DND-41 (cell line): ENCODE results near the gene FAM114A1.
"Not testable (repeated sequence)": the region's sequence is repeated elsewhere in the genome, so short reads cannot be mapped to it uniquely, and the experiment has no call there.

Experiments used
- ATAC-seq: fragments of 200-7000 bp; cut with Tn5 transposase; 3 replicates; pipeline ENCODE4 v1.9.1; 2021; ENCODE audit warnings: low read depth; ENCODE audit not compliant: insufficient read depth
- DNase-seq: peaks from one replicate; pipeline ENCODE4 v3.0.0-alpha.2; 2020
- H2AFZ ChIP-seq: 2 replicates; pipeline ENCODE4 v1.6.0; 2012; ENCODE audit warnings: low read depth, low read length
- H3K27ac ChIP-seq: 2 replicates; pipeline ENCODE4 v1.5.1; 2012; ENCODE audit warnings: low read length, inconsistent platforms
- H3K27me3 ChIP-seq: fragments of 200-600 bp; sonication (generic); 2 replicates; pipeline ENCODE4 v1.6.0; 2012; ENCODE audit warnings: low read length, mild to moderate bottlenecking, inconsistent platforms; ENCODE audit not compliant: insufficient read depth, poor library complexity
- H3K36me3 ChIP-seq: 2 replicates; pipeline ENCODE4 v1.5.1; 2012; ENCODE audit warnings: low read length, inconsistent platforms; ENCODE audit not compliant: insufficient read depth
- H3K4me1 ChIP-seq: 2 replicates; pipeline ENCODE4 v1.5.1; 2012; ENCODE audit warnings: mild to moderate bottlenecking, low read length; ENCODE audit not compliant: insufficient read depth
- H3K4me2 ChIP-seq: 2 replicates; pipeline ENCODE4 v1.6.0; 2012; ENCODE audit warnings: mild to moderate bottlenecking, moderate library complexity, low read length, inconsistent platforms; ENCODE audit not compliant: insufficient read depth
- H3K4me3 ChIP-seq, 2 experiments: fragments of 200-600 bp in 1 of 2; shearing (Covaris generic) in 1 of 2; 2 replicates each; pipeline ENCODE4 v1.5.1; 2012 to 2016; ENCODE audit warnings: inconsistent platforms in 2 of 2, low read length in 2 of 2, mild to moderate bottlenecking in 2 of 2, low read depth in 1 of 2, moderate library complexity in 1 of 2
- H3K79me2 ChIP-seq: 2 replicates; pipeline ENCODE4 v1.6.0; 2012; ENCODE audit warnings: low read length, inconsistent platforms; ENCODE audit not compliant: insufficient read depth
- H3K9ac ChIP-seq: 2 replicates; pipeline ENCODE4 v1.6.0; 2012; ENCODE audit warnings: low read depth, mild to moderate bottlenecking, inconsistent platforms, low read length, moderate library complexity
- H3K9me3 ChIP-seq: 2 replicates; pipeline ENCODE4 v1.5.1; 2012; ENCODE audit warnings: low read length, moderate library complexity, mild to moderate bottlenecking, inconsistent platforms; ENCODE audit not compliant: insufficient read depth, severe bottlenecking
- H4K20me1 ChIP-seq: 2 replicates; pipeline ENCODE4 v1.6.0; 2012; ENCODE audit warnings: low read length; ENCODE audit not compliant: insufficient read depth
- EZH2 ChIP-seq: IDR thresholded peaks from 3 replicates; pipeline ENCODE4 v1.6.1; 2012; ENCODE audit warnings: borderline replicate concordance, low read depth, mild to moderate bottlenecking, moderate library complexity, low read length, inconsistent platforms; ENCODE audit not compliant: severe bottlenecking
- TF ChIP-seq, protein P1 (sequence below): IDR thresholded peaks from 2 replicates; pipeline ENCODE4 v1.5.1; 2012; ENCODE audit warnings: borderline replicate concordance, low read length, moderate library complexity, mild to moderate bottlenecking; ENCODE audit not compliant: poor library complexity, severe bottlenecking; ENCODE audit errors: extremely low read depth

Gene FAM114A1

DNA sequence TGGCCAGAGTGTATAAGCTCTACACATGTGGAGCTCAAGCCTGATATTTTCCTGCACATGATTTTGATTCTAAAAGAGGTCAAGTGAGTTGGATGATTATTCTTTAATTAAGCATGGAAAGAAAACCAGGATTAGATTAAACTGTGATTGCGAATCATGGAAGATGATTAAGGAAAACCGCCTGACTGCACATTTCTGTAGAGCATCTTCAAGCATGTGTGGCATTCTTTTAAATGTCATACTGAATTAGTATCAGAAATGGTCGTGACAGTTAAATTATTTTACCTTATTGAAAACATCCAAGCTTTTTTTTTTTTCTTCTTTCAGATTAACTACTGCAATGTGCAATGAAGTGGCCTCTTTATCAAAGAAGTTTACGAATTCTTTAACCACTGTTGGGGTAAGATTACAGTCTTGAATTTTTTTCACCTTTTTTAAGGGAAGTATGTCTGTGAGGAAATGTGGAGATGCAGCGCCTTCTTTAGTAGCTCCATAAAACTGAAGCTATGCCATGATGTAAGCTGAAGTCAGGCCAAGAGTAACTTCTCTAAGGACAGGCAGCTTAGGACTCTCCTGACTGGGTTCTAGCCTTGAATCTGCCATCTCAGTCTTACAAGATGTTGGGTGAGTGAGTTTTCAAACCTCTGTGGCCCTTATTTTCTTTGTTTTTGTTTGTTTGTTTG, 67.9 kb downstream of the FAM114A1 start:
- no peak overlapping the region for H3K4me3 ChIP-seq
- no peaks in the 10 kb centered on the region for H3K9me3 ChIP-seq
- no peaks in the 10 kb centered on the region for H3K27me3 ChIP-seq
- H3K4me2 ChIP-seq: no peak overlapping the region
- H3K79me2 ChIP-seq: no peaks in the 10 kb centered on the region
- H3K36me3 ChIP-seq: no peaks in the 10 kb centered on the region
- ATAC-seq (no peak), DNase-seq (no peak)
- H3K27ac ChIP-seq: no peak overlapping the region
- no peak overlapping the region for H2AFZ ChIP-seq
- H3K4me1 ChIP-seq: no peaks in the 10 kb centered on the region
- no peaks in the 10 kb centered on the region for H4K20me1 ChIP-seq
- H3K9ac ChIP-seq: no peak overlapping the region
- TF ChIP-seq, protein P1, sequence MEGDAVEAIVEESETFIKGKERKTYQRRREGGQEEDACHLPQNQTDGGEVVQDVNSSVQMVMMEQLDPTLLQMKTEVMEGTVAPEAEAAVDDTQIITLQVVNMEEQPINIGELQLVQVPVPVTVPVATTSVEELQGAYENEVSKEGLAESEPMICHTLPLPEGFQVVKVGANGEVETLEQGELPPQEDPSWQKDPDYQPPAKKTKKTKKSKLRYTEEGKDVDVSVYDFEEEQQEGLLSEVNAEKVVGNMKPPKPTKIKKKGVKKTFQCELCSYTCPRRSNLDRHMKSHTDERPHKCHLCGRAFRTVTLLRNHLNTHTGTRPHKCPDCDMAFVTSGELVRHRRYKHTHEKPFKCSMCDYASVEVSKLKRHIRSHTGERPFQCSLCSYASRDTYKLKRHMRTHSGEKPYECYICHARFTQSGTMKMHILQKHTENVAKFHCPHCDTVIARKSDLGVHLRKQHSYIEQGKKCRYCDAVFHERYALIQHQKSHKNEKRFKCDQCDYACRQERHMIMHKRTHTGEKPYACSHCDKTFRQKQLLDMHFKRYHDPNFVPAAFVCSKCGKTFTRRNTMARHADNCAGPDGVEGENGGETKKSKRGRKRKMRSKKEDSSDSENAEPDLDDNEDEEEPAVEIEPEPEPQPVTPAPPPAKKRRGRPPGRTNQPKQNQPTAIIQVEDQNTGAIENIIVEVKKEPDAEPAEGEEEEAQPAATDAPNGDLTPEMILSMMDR: no peak
- TF ChIP-seq EZH2: no peak

DNA sequence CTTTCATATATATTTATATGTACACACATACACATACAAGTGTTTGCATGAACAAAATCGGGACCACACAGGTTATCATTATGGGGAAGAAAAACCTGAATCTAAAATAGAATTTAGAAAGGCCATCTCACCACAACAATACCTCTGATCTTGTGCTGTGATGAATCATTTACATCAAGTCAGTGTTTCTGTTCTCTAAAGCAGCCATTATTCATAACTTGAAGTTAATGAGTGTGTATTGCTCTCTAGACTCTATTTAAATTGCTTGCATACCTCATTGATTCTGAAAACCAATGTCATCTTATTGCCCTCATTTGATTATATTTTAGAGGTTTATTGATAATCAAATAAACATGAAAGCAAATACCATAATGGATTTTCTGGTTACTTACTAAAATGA, 71.6 kb downstream of the FAM114A1 start:
- H2AFZ ChIP-seq: no peak overlapping the region
- H3K9ac ChIP-seq: no peak overlapping the region
- TF ChIP-seq, protein P1: no peak
- H3K4me1 ChIP-seq: no peaks in the 10 kb centered on the region
- H3K27me3 ChIP-seq: no peaks in the 10 kb centered on the region
- H3K36me3 ChIP-seq: no peaks in the 10 kb centered on the region
- H3K79me2 ChIP-seq: no peaks in the 10 kb centered on the region
- H3K4me3 ChIP-seq: no peak overlapping the region
- no peak for DNase-seq
- H3K9me3 ChIP-seq: no peaks in the 10 kb centered on the region
- H4K20me1 ChIP-seq: no peaks in the 10 kb centered on the region
- no peak for ATAC-seq
- no peak overlapping the region for H3K4me2 ChIP-seq
- no peak overlapping the region for H3K27ac ChIP-seq

DNA sequence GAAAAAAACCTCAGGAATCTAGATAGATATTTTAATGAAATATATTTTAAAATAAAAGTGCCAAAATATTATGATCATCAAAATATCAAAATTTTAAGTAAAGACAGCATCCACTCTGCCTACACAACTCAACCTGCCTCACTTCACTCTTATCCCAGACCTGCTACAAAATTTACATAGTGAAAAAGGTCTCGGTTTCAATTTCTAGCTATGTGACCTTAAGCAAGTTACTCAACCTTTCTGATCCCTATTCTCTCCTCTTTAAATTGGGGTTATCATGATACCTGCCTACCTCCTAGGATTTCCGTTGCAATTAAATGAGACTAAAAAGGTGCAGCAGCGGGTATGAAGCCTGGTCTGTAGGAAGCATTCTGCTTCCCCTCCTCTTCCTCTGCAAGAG, 72.9 kb downstream of the FAM114A1 start:
- no peak overlapping the region for H3K4me2 ChIP-seq

GRCh38 chr4:38941906-38942305, 74.3 kb downstream of the FAM114A1 start:
- H3K79me2 ChIP-seq, H3K4me2 ChIP-seq, H2AFZ ChIP-seq, H3K9me3 ChIP-seq, DNase-seq, H3K4me3 ChIP-seq, H3K36me3 ChIP-seq, H3K4me1 ChIP-seq, H3K27ac ChIP-seq, H3K27me3 ChIP-seq, H3K9ac ChIP-seq, ATAC-seq, H4K20me1 ChIP-seq: not testable (repeated sequence)

More for the DNA sequence above, 72.9 kb downstream of the FAM114A1 start:
- ATAC-seq (no peak), DNase-seq (no peak)
- no peak overlapping the region for H3K4me3 ChIP-seq
- H3K27ac ChIP-seq: no peak overlapping the region
- H2AFZ ChIP-seq: no peak overlapping the region
- no peaks in the 10 kb centered on the region for H3K27me3 ChIP-seq
- no peaks in the 10 kb centered on the region for H3K9me3 ChIP-seq
- H3K4me1 ChIP-seq: no peaks in the 10 kb centered on the region
- TF ChIP-seq EZH2: no peak
- TF ChIP-seq, protein P1: no peak
- H3K79me2 ChIP-seq: no peaks in the 10 kb centered on the region
- H3K9ac ChIP-seq: no peak overlapping the region
- H3K36me3 ChIP-seq: no peaks in the 10 kb centered on the region
- no peaks in the 10 kb centered on the region for H4K20me1 ChIP-seq
